ENCODE data around the gene ABCB10.

DNA sequence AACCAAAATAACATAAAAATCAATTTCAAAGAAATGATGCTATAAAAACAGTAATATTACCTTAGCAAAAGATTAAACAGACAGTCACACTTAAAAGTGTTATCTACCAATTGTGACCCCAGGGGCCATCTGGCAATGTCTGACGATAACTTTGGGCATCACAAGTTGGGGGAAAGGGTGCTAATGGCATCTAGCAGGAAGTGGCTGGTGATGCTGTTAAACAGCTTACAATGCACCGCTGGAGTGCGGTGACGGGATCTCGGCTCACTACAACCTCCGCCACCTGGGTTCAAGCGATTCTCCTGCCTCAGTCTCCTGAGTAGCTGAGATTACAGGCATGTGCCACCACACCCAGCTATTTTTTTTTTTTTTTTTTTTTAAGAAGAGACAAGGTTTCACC lies 78.0 kb downstream of the ABCB10 start:
- TF ChIP-seq CTCF (conservative IDR thresholded peaks at IDR 0.05 in 1 of 2, IDR thresholded peaks at IDR 0.05 in 1 of 2; ENCODE audit: low read depth in 1 of 2, low read length in 2 of 2): no peak
- no peak for TF ChIP-seq EZH2 (IDR thresholded peaks at IDR 0.05; ENCODE audit: low read length, missing control alignments)

All from fibroblast of lung (primary cell).